ENCODE data around the gene PDP2.

PDP2 gene

GRCh38 chr16:66915041-66915440 is 34.7 kb downstream of the PDP2 start:
- no peak overlapping the region for H3K27ac ChIP-seq (ENCODE audit: low read depth, low read length)
- H3K9ac ChIP-seq (ENCODE audit: low read depth, low read length), result no peak overlapping the region
- peaks cover 2% of the 10 kb centered on the region for H3K27me3 ChIP-seq (ENCODE audit: control insufficient read depth, insufficient read depth, low read length)
- H3K4me1 ChIP-seq (ENCODE audit: control insufficient read depth, insufficient read depth, low read length), result no peaks in the 10 kb centered on the region
- H3K36me3 ChIP-seq (ENCODE audit: control insufficient read depth, insufficient read depth, low read length), result no peaks in the 10 kb centered on the region
- no peaks in the 10 kb centered on the region for H3K9me3 ChIP-seq (ENCODE audit: control insufficient read depth, insufficient read depth, low read length)
- no peak overlapping the region for H3K4me3 ChIP-seq (ENCODE audit: low read depth, low read length)

GRCh38 chr16:66916518-66916917 is 36.2 kb downstream of the PDP2 start:
- Histone ChIP-seq H3K4me3 (ENCODE audit: low read depth, low read length) (no peak overlapping the region), H3K9ac (ENCODE audit: low read depth, low read length) (no peak overlapping the region), H3K27me3 (ENCODE audit: control insufficient read depth, insufficient read depth, low read length) (peaks cover 4% of the 10 kb centered on the region), H3K4me1 (ENCODE audit: control insufficient read depth, insufficient read depth, low read length) (no peaks in the 10 kb centered on the region), H3K9me3 (ENCODE audit: control insufficient read depth, insufficient read depth, low read length) (no peaks in the 10 kb centered on the region), H3K27ac (ENCODE audit: low read depth, low read length) (no peak overlapping the region), H3K36me3 (ENCODE audit: control insufficient read depth, insufficient read depth, low read length) (no peaks in the 10 kb centered on the region)

GRCh38 chr16:66917741-66918140 is 37.4 kb downstream of the PDP2 start:
- Histone ChIP-seq H3K9me3 (ENCODE audit: control insufficient read depth, insufficient read depth, low read length) (no peaks in the 10 kb centered on the region), H3K27ac (ENCODE audit: low read depth, low read length) (no peak overlapping the region), H3K9ac (ENCODE audit: low read depth, low read length) (no peak overlapping the region), H3K36me3 (ENCODE audit: control insufficient read depth, insufficient read depth, low read length) (no peaks in the 10 kb centered on the region), H3K4me1 (ENCODE audit: control insufficient read depth, insufficient read depth, low read length) (no peaks in the 10 kb centered on the region), H3K27me3 (ENCODE audit: control insufficient read depth, insufficient read depth, low read length) (peaks cover 4% of the 10 kb centered on the region), H3K4me3 (ENCODE audit: low read depth, low read length) (no peak overlapping the region)

GRCh38 chr16:66918355-66918754 is 38.0 kb downstream of the PDP2 start:
- Histone ChIP-seq H3K9me3 (ENCODE audit: control insufficient read depth, insufficient read depth, low read length) (no peaks in the 10 kb centered on the region), H3K36me3 (ENCODE audit: control insufficient read depth, insufficient read depth, low read length) (no peaks in the 10 kb centered on the region), H3K4me3 (ENCODE audit: low read depth, low read length) (no peak overlapping the region), H3K27ac (ENCODE audit: low read depth, low read length) (no peak overlapping the region), H3K9ac (ENCODE audit: low read depth, low read length) (no peak overlapping the region), H3K4me1 (ENCODE audit: control insufficient read depth, insufficient read depth, low read length) (no peaks in the 10 kb centered on the region), H3K27me3 (ENCODE audit: control insufficient read depth, insufficient read depth, low read length) (peaks cover 5% of the 10 kb centered on the region)

GRCh38 chr16:66918803-66919568 is 38.7 kb downstream of the PDP2 start, which contains the start of gene CDH16:
TSS of gene CDH16 (minus strand) at chr16:66918885. CDS start at chr16:66918065, 820 bp downstream.
- no peak within 1 kb of the TSS for H3K27ac ChIP-seq (ENCODE audit: low read depth, low read length)
- H3K27me3 ChIP-seq (ENCODE audit: control insufficient read depth, insufficient read depth, low read length), result peaks cover 11% of the 10 kb centered on the region
- H3K9ac ChIP-seq (ENCODE audit: low read depth, low read length), result no peak within 1 kb of the TSS
- H3K4me3 ChIP-seq (ENCODE audit: low read depth, low read length), result no peak within 1 kb of the TSS
- no peaks in the 10 kb centered on the region for H3K9me3 ChIP-seq (ENCODE audit: control insufficient read depth, insufficient read depth, low read length)
- H3K36me3 ChIP-seq (ENCODE audit: control insufficient read depth, insufficient read depth, low read length), result no peaks in the 10 kb centered on the region
- no peaks in the 10 kb centered on the region for H3K4me1 ChIP-seq (ENCODE audit: control insufficient read depth, insufficient read depth, low read length)

- H3K4me3 ChIP-seq (ENCODE audit: low read depth, low read length), result no peak overlapping the region
- no peaks in the 10 kb centered on the region for H3K36me3 ChIP-seq (ENCODE audit: control insufficient read depth, insufficient read depth, low read length)
- peaks cover 19% of the 10 kb centered on the region for H3K27me3 ChIP-seq (ENCODE audit: control insufficient read depth, insufficient read depth, low read length)
- no peaks in the 10 kb centered on the region for H3K9me3 ChIP-seq (ENCODE audit: control insufficient read depth, insufficient read depth, low read length)
- no peak overlapping the region for H3K9ac ChIP-seq (ENCODE audit: low read depth, low read length)
- H3K4me1 ChIP-seq (ENCODE audit: control insufficient read depth, insufficient read depth, low read length), result no peaks in the 10 kb centered on the region
- no peak overlapping the region for H3K27ac ChIP-seq (ENCODE audit: low read depth, low read length)
Observed at GRCh38 chr16:66919569-66920298, 39.4 kb downstream of the PDP2 start.

GRCh38 chr16:66920299-66920590 is 39.9 kb downstream of the PDP2 start:
- Histone ChIP-seq H3K4me3 (ENCODE audit: low read depth, low read length) (no peak overlapping the region), H3K4me1 (ENCODE audit: control insufficient read depth, insufficient read depth, low read length) (no peaks in the 10 kb centered on the region), H3K9me3 (ENCODE audit: control insufficient read depth, insufficient read depth, low read length) (no peaks in the 10 kb centered on the region), H3K27ac (ENCODE audit: low read depth, low read length) (no peak overlapping the region), H3K36me3 (ENCODE audit: control insufficient read depth, insufficient read depth, low read length) (no peaks in the 10 kb centered on the region), H3K9ac (ENCODE audit: low read depth, low read length) (no peak overlapping the region), H3K27me3 (ENCODE audit: control insufficient read depth, insufficient read depth, low read length) (peaks cover 24% of the 10 kb centered on the region)

- Histone ChIP-seq H3K4me1 (ENCODE audit: control insufficient read depth, insufficient read depth, low read length) (no peaks in the 10 kb centered on the region), H3K9me3 (ENCODE audit: control insufficient read depth, insufficient read depth, low read length) (no peaks in the 10 kb centered on the region), H3K9ac (ENCODE audit: low read depth, low read length) (no peak overlapping the region), H3K27me3 (ENCODE audit: control insufficient read depth, insufficient read depth, low read length) (peaks cover 32% of the 10 kb centered on the region), H3K4me3 (ENCODE audit: low read depth, low read length) (no peak overlapping the region), H3K36me3 (ENCODE audit: control insufficient read depth, insufficient read depth, low read length) (no peaks in the 10 kb centered on the region), H3K27ac (ENCODE audit: low read depth, low read length) (no peak overlapping the region)
Observed at GRCh38 chr16:66920924-66921680, 40.8 kb downstream of the PDP2 start.

GRCh38 chr16:66921729-66922450 is 41.6 kb downstream of the PDP2 start:
- Histone ChIP-seq H3K9me3 (ENCODE audit: control insufficient read depth, insufficient read depth, low read length) (no peaks in the 10 kb centered on the region), H3K27me3 (ENCODE audit: control insufficient read depth, insufficient read depth, low read length) (peaks cover 40% of the 10 kb centered on the region), H3K27ac (ENCODE audit: low read depth, low read length) (no peak overlapping the region), H3K9ac (ENCODE audit: low read depth, low read length) (no peak overlapping the region), H3K4me3 (ENCODE audit: low read depth, low read length) (no peak overlapping the region), H3K36me3 (ENCODE audit: control insufficient read depth, insufficient read depth, low read length) (no peaks in the 10 kb centered on the region), H3K4me1 (ENCODE audit: control insufficient read depth, insufficient read depth, low read length) (no peaks in the 10 kb centered on the region; the same call in 1 of the 2 replicates)

- H3K9ac ChIP-seq (ENCODE audit: low read depth, low read length), result no peak overlapping the region
- H3K27ac ChIP-seq (ENCODE audit: low read depth, low read length), result no peak overlapping the region
- peaks cover 48% of the 10 kb centered on the region for H3K27me3 ChIP-seq (ENCODE audit: control insufficient read depth, insufficient read depth, low read length)
- no peaks in the 10 kb centered on the region for H3K9me3 ChIP-seq (ENCODE audit: control insufficient read depth, insufficient read depth, low read length)
- no peaks in the 10 kb centered on the region; the same call in 1 of the 2 replicates for H3K4me1 ChIP-seq (ENCODE audit: control insufficient read depth, insufficient read depth, low read length)
- H3K4me3 ChIP-seq (ENCODE audit: low read depth, low read length), result no peak overlapping the region
- H3K36me3 ChIP-seq (ENCODE audit: control insufficient read depth, insufficient read depth, low read length), result no peaks in the 10 kb centered on the region
Observed at GRCh38 chr16:66923247-66923731, 43.0 kb downstream of the PDP2 start.

Data from HUES48 (cell line).